GM19351 (cell line): ENCODE results near the gene NAE1.
"Not testable (repeated sequence)": the region's sequence is repeated elsewhere in the genome, so short reads cannot be mapped to it uniquely, and the experiment has no call there.

ENCODE experiments used
- ATAC-seq: cut with Tn5 transposase; IDR thresholded peaks from one replicate; pipeline ENCODE4 v1.9.1; 2021; ENCODE audit warnings: mild to moderate bottlenecking, moderate library complexity; ENCODE audit not compliant: unreplicated experiment

Gene NAE1

GRCh38 chr16:66809765-66810164 is 21.0 kb downstream of the NAE1 start:
- no peak for ATAC-seq

- no peak for ATAC-seq
Observed at GRCh38 chr16:66802159-66802558, 28.6 kb downstream of the NAE1 start.

GRCh38 chr16:66801320-66802105 is 29.3 kb downstream of the NAE1 start, which contains the start of gene TERB1:
TSS of gene TERB1 (minus strand) at chr16:66801584. CDS start at chr16:66796798, 4,786 bp downstream.
- no peak for ATAC-seq

GRCh38 chr16:66800856-66801255 is 29.9 kb downstream of the NAE1 start:
- no peak for ATAC-seq

GRCh38 chr16:66798161-66798560 is 32.6 kb downstream of the NAE1 start:
- ATAC-seq = no peak

GRCh38 chr16:66793984-66794383 is 36.8 kb downstream of the NAE1 start:
- ATAC-seq = not testable (repeated sequence)

GRCh38 chr16:66790130-66790733 is 40.5 kb downstream of the NAE1 start:
- ATAC-seq = no peak

- ATAC-seq = no peak
Observed at GRCh38 chr16:66787427-66787826, 43.3 kb downstream of the NAE1 start.

- no peak for ATAC-seq
Observed at GRCh38 chr16:66786551-66786950, 44.2 kb downstream of the NAE1 start.

GRCh38 chr16:66776457-66776856 is 54.3 kb downstream of the NAE1 start:
- ATAC-seq = no peak

- no peak for ATAC-seq
Observed at GRCh38 chr16:66774981-66775380, 55.8 kb downstream of the NAE1 start.

GRCh38 chr16:66758086-66758485 is 72.7 kb downstream of the NAE1 start:
- ATAC-seq = no peak

- no peak for ATAC-seq
Observed at GRCh38 chr16:66754819-66755218, 76.0 kb downstream of the NAE1 start.

- ATAC-seq = no peak
Observed at GRCh38 chr16:66754211-66754610, 76.6 kb downstream of the NAE1 start.

- no peak for ATAC-seq
Observed at GRCh38 chr16:66752958-66753357, 77.8 kb downstream of the NAE1 start.
